Activated naive CD4-positive, alpha-beta T cell treated with anti-CD3 and anti-CD28 coated beads, Interleukin-2, amount 50 U/mL, for 72 hours (primary cell): ENCODE measurements around the gene MS4A1. TPM values are rescaled to one million over a fixed set of nuclear protein-coding genes. Genes with fewer than 3 reads are reported as not detected.

Experiments
- total RNA-seq, 2 donors: library from RNA; stranded (reverse); gene quantifications; one replicate each; pipeline ENCODE4 v1.2.3, GENCODE V29; 2022

Gene MS4A1
- total RNA-seq, 2 donors from 2014 or later = 0.27 TPM; not detected in 1

Other genes starting within 250 kb of the MS4A1 start
- gene MS4A4E, start 212.7 kb upstream of the MS4A1 start, total RNA-seq = not detected
- not detected for gene MS4A4A, start 175.2 kb upstream of the MS4A1 start, total RNA-seq
- not detected for gene MS4A6E, start 128.6 kb upstream of the MS4A1 start, total RNA-seq
- gene MS4A7, start 77.3 kb upstream of the MS4A1 start, total RNA-seq = not detected
- not detected for gene MS4A14, start 59.4 kb upstream of the MS4A1 start, total RNA-seq
- not detected for gene MS4A5, start 26.3 kb upstream of the MS4A1 start, total RNA-seq
- not detected for gene MS4A12, start 36.9 kb downstream of the MS4A1 start, total RNA-seq
- gene MS4A13, start 59.5 kb downstream of the MS4A1 start, total RNA-seq = not detected
- not detected for gene MS4A8, start 243.8 kb downstream of the MS4A1 start, total RNA-seq